Measurements from ENCODE around the gene RAPGEF5. TPM values are rescaled to one million over a fixed set of nuclear protein-coding genes. Genes with fewer than 3 reads are reported as not detected.

RAPGEF5 gene
- total and polyA plus RNA-seq, 9 donors: 6.4 to 22.5 (median 10.4) TPM

GRCh38 chr7:22200238-22200637 is 156.7 kb downstream of the RAPGEF5 start:
- DNase-seq: no peak
- peaks cover 4% of the 10 kb centered on the region for H3K4me1 ChIP-seq (ENCODE audit: insufficient read depth)
- TF ChIP-seq EP300 (IDR thresholded peaks at IDR 0.05) (no peak), CTCF (IDR thresholded peaks at IDR 0.05) (no peak), POLR2A (IDR thresholded peaks at IDR 0.05) (no peak)
- no peaks in the 10 kb centered on the region for H3K9me3 ChIP-seq
- no peaks in the 10 kb centered on the region for H3K36me3 ChIP-seq
- WGBS, 3 donors: 86 to 91% (median 90%) methylated on average over 4 of the region's 4 CpGs
- H3K4me3 ChIP-seq: no peak overlapping the region
- intact Hi-C loops (cut with DNase I): no loop called here
- no peaks in the 10 kb centered on the region for H3K27me3 ChIP-seq
- no peak overlapping the region for H3K27ac ChIP-seq

- Histone ChIP-seq H3K36me3 (no peaks in the 10 kb centered on the region), H3K27me3 (no peaks in the 10 kb centered on the region), H3K27ac (no peak overlapping the region), H3K4me1 (ENCODE audit: insufficient read depth) (peaks cover 2% of the 10 kb centered on the region), H3K4me3 (no peak overlapping the region), H3K9me3 (no peaks in the 10 kb centered on the region)
- WGBS, 3 donors: 93 to 97% (median 97%) methylated on average over 3 of the region's 3 CpGs
- no peak for DNase-seq
- intact Hi-C loops (cut with DNase I): no loop called here
- TF ChIP-seq POLR2A (IDR thresholded peaks at IDR 0.05): no peak
- TF ChIP-seq CTCF (IDR thresholded peaks at IDR 0.05): no peak
- no peak for TF ChIP-seq EP300 (IDR thresholded peaks at IDR 0.05)
These were observed 159.6 kb downstream of the RAPGEF5 start for GRCh38 chr7:22197376-22197775.

GRCh38 chr7:22196429-22196828 is 160.5 kb downstream of the RAPGEF5 start:
- Histone ChIP-seq H3K27me3 (no peaks in the 10 kb centered on the region), H3K36me3 (no peaks in the 10 kb centered on the region), H3K4me3 (no peak overlapping the region), H3K4me1 (ENCODE audit: insufficient read depth) (peaks cover 2% of the 10 kb centered on the region), H3K9me3 (no peaks in the 10 kb centered on the region), H3K27ac (no peak overlapping the region)
- DNase-seq: no peak
- 87 to 89% (median 87%) methylated on average over 6 of the region's 6 CpGs for WGBS, 3 donors
- TF ChIP-seq EP300 (IDR thresholded peaks at IDR 0.05) (no peak), POLR2A (IDR thresholded peaks at IDR 0.05) (no peak), CTCF (IDR thresholded peaks at IDR 0.05) (no peak)
- intact Hi-C loops (cut with DNase I): no loop called here

GRCh38 chr7:22195397-22196172 is 161.4 kb downstream of the RAPGEF5 start:
- intact Hi-C loops (cut with DNase I): no loop called here
- TF ChIP-seq EP300 (IDR thresholded peaks at IDR 0.05) (no peak), CTCF (IDR thresholded peaks at IDR 0.05) (no peak), POLR2A (IDR thresholded peaks at IDR 0.05) (no peak)
- DNase-seq: no peak
- no peaks in the 10 kb centered on the region for H3K27me3 ChIP-seq
- H3K27ac ChIP-seq: no peak overlapping the region
- H3K4me1 ChIP-seq (ENCODE audit: insufficient read depth): peaks cover 2% of the 10 kb centered on the region
- H3K36me3 ChIP-seq: no peaks in the 10 kb centered on the region
- WGBS, 3 donors: 89 to 92% (median 90%) methylated on average over 9 of the region's 9 CpGs
- H3K9me3 ChIP-seq: no peaks in the 10 kb centered on the region
- no peak overlapping the region for H3K4me3 ChIP-seq
